Suprapubic skin (tissue), 4 donors: ENCODE results near the gene CHST4.

Experiments
- CTCF ChIP-seq, 2 donors: fragments of 200-600 bp in 1 of 2; fragments of 450-650 bp in 1 of 2; sonication (generic) in 1 of 2; IDR thresholded peaks; one replicate each; pipeline ENCODE4 v1.5.1; 2016 to 2019; ENCODE audit warnings: antibody characterized with exemption in 2 of 2, mild to moderate bottlenecking in 1 of 2, moderate library complexity in 1 of 2
- POLR2A ChIP-seq, 2 donors: fragments of 450-650 bp; IDR thresholded peaks; one replicate each; pipeline ENCODE4 v1.6.1; 2017; ENCODE audit warnings: antibody characterized with exemption in 2 of 2, mild to moderate bottlenecking in 2 of 2, moderate library complexity in 2 of 2
- POLR2AphosphoS5 ChIP-seq, 3 donors: sonication (generic); formaldehyde crosslinking; IDR thresholded peaks; one replicate each; pipeline ENCODE4 v1.6.1; 2017; ENCODE audit warnings: antibody characterized with exemption in 3 of 3

- no peak for TF ChIP-seq CTCF (IDR thresholded peaks at IDR 0.05)
- TF ChIP-seq POLR2A (IDR thresholded peaks at IDR 0.05) = no peak
- TF ChIP-seq POLR2AphosphoS5 (IDR thresholded peaks at IDR 0.05) = no peak
Measured at GRCh38 chr16:71562552-71562951, 36.3 kb downstream of the CHST4 start.
